Activated T-cell treated with anti-CD3 and anti-CD28 coated beads for 48 hours (primary cell): Measurements from ENCODE around the gene GLIPR2.
A peak's percentile ranks its signal among the peaks of the same experiment; 100 is the strongest.
"Not testable (repeated sequence)": the region's sequence is repeated elsewhere in the genome, so short reads cannot be mapped to it uniquely, and the experiment has no call there.

Experiments
- DNase-seq: peaks from one replicate; pipeline ENCODE4 v3.0.0-alpha.2; 2020; ENCODE audit warnings: low read depth

The GLIPR2 gene

GRCh38 chr9:36144309-36145232 is 8.0 kb downstream of the GLIPR2 start:
- DNase-seq = no peak

- no peak for DNase-seq
Measured at GRCh38 chr9:36145970-36146369, 9.4 kb downstream of the GLIPR2 start.

- DNase-seq = no peak
Measured at GRCh38 chr9:36146651-36147050, 10.1 kb downstream of the GLIPR2 start.

GRCh38 chr9:36147441-36148175 is 11.1 kb downstream of the GLIPR2 start:
- DNase-seq = no peak

- peak; percentile 65 for DNase-seq
Measured at GRCh38 chr9:36148311-36149051, 11.9 kb downstream of the GLIPR2 start.

- no peak for DNase-seq
Measured at GRCh38 chr9:36149197-36149596, 12.7 kb downstream of the GLIPR2 start.

GRCh38 chr9:36150574-36151315 is 14.2 kb downstream of the GLIPR2 start:
- DNase-seq = no peak

GRCh38 chr9:36151316-36152210 is 15.0 kb downstream of the GLIPR2 start:
- peak; percentile 80 for DNase-seq

- no peak for DNase-seq
Measured at GRCh38 chr9:36152741-36153438, 16.4 kb downstream of the GLIPR2 start.

GRCh38 chr9:36153746-36154145 is 17.2 kb downstream of the GLIPR2 start:
- DNase-seq = no peak

GRCh38 chr9:36154331-36154952 is 17.9 kb downstream of the GLIPR2 start:
- DNase-seq = no peak

GRCh38 chr9:36156116-36156515 is 19.6 kb downstream of the GLIPR2 start:
- DNase-seq = no peak

GRCh38 chr9:36158122-36158521 is 21.6 kb downstream of the GLIPR2 start:
- no peak for DNase-seq

- DNase-seq = no peak
Measured at GRCh38 chr9:36158917-36159316, 22.4 kb downstream of the GLIPR2 start.

- not testable (repeated sequence) for DNase-seq
Measured at GRCh38 chr9:36159509-36159908, 23.0 kb downstream of the GLIPR2 start.

GRCh38 chr9:36160126-36160525 is 23.6 kb downstream of the GLIPR2 start:
- not testable (repeated sequence) for DNase-seq

GRCh38 chr9:36161187-36161586 is 24.7 kb downstream of the GLIPR2 start:
- no peak for DNase-seq

GRCh38 chr9:36162211-36162738 is 25.7 kb downstream of the GLIPR2 start:
- no peak for DNase-seq

- DNase-seq = no peak
Measured at GRCh38 chr9:36163049-36163785, 26.7 kb downstream of the GLIPR2 start.
